H1 (cell line): ENCODE results near the gene LYPD6B. TPM values are rescaled to one million over a fixed set of nuclear protein-coding genes. Genes with fewer than 3 reads are reported as not detected.

Experiments
- BACH1 ChIP-seq: IDR thresholded peaks from 2 replicates; pipeline ENCODE4 v1.6.1; 2012; ENCODE audit warnings: low read length, improper control_type of control experiment
- SP1 ChIP-seq: IDR thresholded peaks from 2 replicates; pipeline ENCODE4 v1.6.1; 2011; ENCODE audit warnings: low read depth, low read length
- polyA plus RNA-seq, 7 experiments: library from polyadenylated mRNA; depleted of rRNA in 3 of 7; stranded (reverse) in 5 of 7; unstranded in 2 of 7; fragments of >200 nt in 5 of 7; fragments of 200-250 nt in 2 of 7; gene quantifications; 1 replicate in 5 of 7; 2 replicates in 1 of 7; 4 replicates in 1 of 7; pipeline versions ENCODE4 v1.2.1 to v1.2.3, GENCODE V29; 2011 to 2013; ENCODE audit warnings: missing spikeins in 2 of 7, mixed read lengths in 2 of 7
- total RNA-seq: library from RNA; stranded (reverse); fragmentation: NEBNext Ultra II Directional; extraction: Animal tissue kit (Norgen Biotek cat#: 25700); gene quantifications from 2 replicates; pipeline ENCODE4 v1.2.1, GENCODE V29; 2021

The LYPD6B gene
- total and polyA plus RNA-seq, 2 of the 8 experiments (the other 6 are each of a cell fraction or from before 2014, with no cell fraction given): 2.2 to 3.5 TPM

- TF ChIP-seq SP1 (peak; percentile 83), BACH1 (no peak)
Observed at GRCh38 chr2:149223472-149224095, 185.1 kb downstream of the LYPD6B start (continued).
